ENCODE results near the gene LPGAT1. TPM values are rescaled to one million over a fixed set of nuclear protein-coding genes. Genes with fewer than 3 reads are reported as not detected.

Gene LPGAT1
- total and polyA plus RNA-seq, 2 of the 13 experiments (the other 11 are each of a cell fraction or from before 2014, with no cell fraction given), result 12.1 to 48.3 TPM

DNA sequence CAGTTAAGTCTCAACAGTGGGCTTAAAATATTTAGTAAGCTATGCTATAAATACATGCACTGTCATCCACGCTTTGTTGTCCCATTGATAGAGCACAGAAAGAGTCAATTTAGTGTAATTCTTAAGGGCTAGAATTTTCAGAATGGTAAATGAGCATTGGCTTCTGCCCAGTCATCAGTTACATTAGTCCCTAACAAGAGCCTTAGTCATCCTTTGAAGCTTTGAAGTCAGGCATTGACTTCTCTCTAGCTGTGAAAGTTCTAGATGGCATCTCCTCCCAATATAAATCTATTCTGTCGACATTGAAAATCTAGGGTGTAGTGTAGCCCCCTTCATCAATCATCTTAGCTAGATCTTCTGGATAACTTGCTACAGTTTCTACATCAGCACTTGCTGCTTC, 12.0 kb upstream of the LPGAT1 start:
- Histone ChIP-seq H3K4me3 (replicated peaks in 1 of 3; ENCODE audit: insufficient read depth in 1 of 3, low read depth in 2 of 3, low read length in 3 of 3) (no peak overlapping the region), H3K27me3 (ENCODE audit: control insufficient read depth in 1 of 2, insufficient read depth in 2 of 2, low read length in 2 of 2) (no peaks in the 10 kb centered on the region), H2AFZ (ENCODE audit: low read length) (no peak overlapping the region), H3K36me3 (replicated peaks in 1 of 2; ENCODE audit: control insufficient read depth in 1 of 2, insufficient read depth in 2 of 2, low read length in 2 of 2) (no peaks in the 10 kb centered on the region), H3K4me1 (ENCODE audit: insufficient read depth, low read length) (peaks cover 6% of the 10 kb centered on the region; the same call in 1 of the 2 replicates), H3K27ac (ENCODE audit: extremely low read length, insufficient read depth, low read length) (no peak overlapping the region), H3K9me3 (ENCODE audit: low read length) (no peaks in the 10 kb centered on the region), H3K9ac (ENCODE audit: insufficient read depth, low read depth, low read length) (no peak overlapping the region), H3K79me2 (ENCODE audit: insufficient read depth, low read length) (no peaks in the 10 kb centered on the region), H4K20me1 (ENCODE audit: insufficient read depth, low read length) (no peaks in the 10 kb centered on the region), H3K4me2 (ENCODE audit: low read depth, low read length) (peak overlapping the region; percentile 52; the same call in 1 of the 2 replicates)
- CTCF ChIA-PET (ENCODE audit: low intra/inter-chr PET ratio, low total read pairs), result no interaction called here
- ATAC-seq (no peak), FAIRE-seq (no peak), DNase-seq (ENCODE audit: low spot score) (no peak)
- POLR2A ChIA-PET, result interaction anchor here (1.2 kb wide), 1 partner anchor 13 kb away, joined by 3 read pairs; no protein-coding TSS in a partner anchor
- WGBS (ENCODE audit: low lambda C conversion rate), result 40% methylated on average over 2 of the region's 2 CpGs
- peak in 1 of 2 experiments; percentile 9; a peak in 2 of 4 replicates for TF ChIP-seq MAFK (conservative IDR thresholded peaks at IDR 0.05 in 1 of 2, IDR thresholded peaks at IDR 0.05 in 1 of 2; ENCODE audit: low read length in 2 of 2)
- no peak for TF ChIP-seq GMEB1 (CRISPR knock-in tag; IDR thresholded peaks at IDR 0.05; ENCODE audit: borderline replicate concordance)
- no peak for TF ChIP-seq ZSCAN20 (CRISPR knock-in tag; IDR thresholded peaks at IDR 0.05; ENCODE audit: borderline replicate concordance)
- no peak for TF ChIP-seq ATAD3A (CRISPR knock-in tag; IDR thresholded peaks at IDR 0.05)
- no peak for TF ChIP-seq ZHX2 (IDR thresholded peaks at IDR 0.05; ENCODE audit: low read depth)
- TF ChIP-seq ZHX2 (CRISPR knock-in tag; IDR thresholded peaks at IDR 0.05; ENCODE audit: borderline replicate concordance), result no peak
- TF ChIP-seq, protein P1, sequence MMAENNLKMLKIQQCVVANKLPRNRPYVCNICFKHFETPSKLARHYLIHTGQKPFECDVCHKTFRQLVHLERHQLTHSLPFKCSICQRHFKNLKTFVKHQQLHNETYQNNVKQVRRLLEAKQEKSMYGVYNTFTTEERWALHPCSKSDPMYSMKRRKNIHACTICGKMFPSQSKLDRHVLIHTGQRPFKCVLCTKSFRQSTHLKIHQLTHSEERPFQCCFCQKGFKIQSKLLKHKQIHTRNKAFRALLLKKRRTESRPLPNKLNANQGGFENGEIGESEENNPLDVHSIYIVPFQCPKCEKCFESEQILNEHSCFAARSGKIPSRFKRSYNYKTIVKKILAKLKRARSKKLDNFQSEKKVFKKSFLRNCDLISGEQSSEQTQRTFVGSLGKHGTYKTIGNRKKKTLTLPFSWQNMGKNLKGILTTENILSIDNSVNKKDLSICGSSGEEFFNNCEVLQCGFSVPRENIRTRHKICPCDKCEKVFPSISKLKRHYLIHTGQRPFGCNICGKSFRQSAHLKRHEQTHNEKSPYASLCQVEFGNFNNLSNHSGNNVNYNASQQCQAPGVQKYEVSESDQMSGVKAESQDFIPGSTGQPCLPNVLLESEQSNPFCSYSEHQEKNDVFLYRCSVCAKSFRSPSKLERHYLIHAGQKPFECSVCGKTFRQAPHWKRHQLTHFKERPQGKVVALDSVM (CRISPR knock-in tag; IDR thresholded peaks at IDR 0.05), result no peak
- TF ChIP-seq MAFF (IDR thresholded peaks at IDR 0.05; ENCODE audit: low read depth, low read length), result peak; percentile 39; the same call in 1 of the 2 replicates
- in situ Hi-C loops (cut with HindIII; ENCODE audit: extremely low pct_ligation_motif_present, low pct_unique_long_range_greater_than_20kb) (no loop called here), intact Hi-C loops (cut with micrococcal nuclease; ENCODE audit: unreplicated experiment) (no loop called here)
- no TSS peak for BruUV-seq (replicated peaks)

All from HepG2 (cell line).